ENCODE results near the gene MYEF2. TPM values are rescaled to one million over a fixed set of nuclear protein-coding genes. Genes with fewer than 3 reads are reported as not detected.

Gene MYEF2
- total and polyA plus RNA-seq, 2 of the 13 experiments (the other 11 are each of a cell fraction or from before 2014, with no cell fraction given): 10.3 to 10.5 TPM

DNA sequence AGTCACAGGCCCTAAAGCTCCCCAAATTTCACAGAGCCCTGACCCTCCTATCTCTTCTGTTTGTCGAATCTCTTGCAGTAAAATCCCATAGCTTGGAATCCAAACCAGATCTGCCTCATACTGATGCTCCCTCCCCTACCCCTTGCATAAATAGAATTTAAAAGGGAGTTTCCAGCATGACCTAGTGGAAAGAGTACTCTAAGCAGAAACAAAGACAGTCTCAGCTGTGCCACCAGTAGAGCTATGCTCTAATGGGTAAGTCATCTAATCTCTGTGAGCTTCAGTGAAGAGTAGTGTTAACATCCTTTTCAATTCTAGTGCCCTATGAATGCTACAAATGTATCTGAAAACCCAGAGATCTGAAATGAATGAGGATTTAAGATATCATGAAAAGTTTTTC, 24.0 kb upstream of the MYEF2 start:
- FAIRE-seq: no peak
- Histone ChIP-seq H2AFZ (ENCODE audit: low read length) (no peak overlapping the region), H3K9me3 (ENCODE audit: low read length) (no peaks in the 10 kb centered on the region), H3K27ac (ENCODE audit: extremely low read length, insufficient read depth, low read length) (no peak overlapping the region), H3K36me3 (replicated peaks in 1 of 2; ENCODE audit: control insufficient read depth in 1 of 2, insufficient read depth in 2 of 2, low read length in 2 of 2) (no peaks in the 10 kb centered on the region), H3K9ac (ENCODE audit: insufficient read depth, low read depth, low read length) (no peak overlapping the region), H3K4me2 (ENCODE audit: low read depth, low read length) (no peak overlapping the region), H4K20me1 (ENCODE audit: insufficient read depth, low read length) (no peaks in the 10 kb centered on the region), H3K79me2 (ENCODE audit: insufficient read depth, low read length) (no peaks in the 10 kb centered on the region), H3K4me1 (ENCODE audit: insufficient read depth, low read length) (no peaks in the 10 kb centered on the region), H3K4me3 (replicated peaks in 1 of 3; ENCODE audit: insufficient read depth in 1 of 3, low read depth in 2 of 3, low read length in 3 of 3) (no peak overlapping the region), H3K27me3 (ENCODE audit: control insufficient read depth in 1 of 2, insufficient read depth in 2 of 2, low read length in 2 of 2) (no peaks in the 10 kb centered on the region)
- no peak for DNase-seq (ENCODE audit: low spot score)
- in situ Hi-C loops (cut with HindIII; ENCODE audit: extremely low pct_ligation_motif_present, low pct_unique_long_range_greater_than_20kb) (no loop called here), intact Hi-C loops (cut with micrococcal nuclease; ENCODE audit: unreplicated experiment) (no loop called here)
- no TSS peak for BruUV-seq (replicated peaks)
- TF ChIP-seq PATZ1 (CRISPR knock-in tag; IDR thresholded peaks at IDR 0.05) (no peak), RAD21 (CRISPR knock-in tag; IDR thresholded peaks at IDR 0.05) (no peak), ZSCAN21 (CRISPR knock-in tag; IDR thresholded peaks at IDR 0.05; ENCODE audit: borderline replicate concordance) (no peak), NFKB2 (CRISPR knock-in tag; IDR thresholded peaks at IDR 0.05; ENCODE audit: borderline replicate concordance) (no peak)
- TF ChIP-seq, protein P1, sequence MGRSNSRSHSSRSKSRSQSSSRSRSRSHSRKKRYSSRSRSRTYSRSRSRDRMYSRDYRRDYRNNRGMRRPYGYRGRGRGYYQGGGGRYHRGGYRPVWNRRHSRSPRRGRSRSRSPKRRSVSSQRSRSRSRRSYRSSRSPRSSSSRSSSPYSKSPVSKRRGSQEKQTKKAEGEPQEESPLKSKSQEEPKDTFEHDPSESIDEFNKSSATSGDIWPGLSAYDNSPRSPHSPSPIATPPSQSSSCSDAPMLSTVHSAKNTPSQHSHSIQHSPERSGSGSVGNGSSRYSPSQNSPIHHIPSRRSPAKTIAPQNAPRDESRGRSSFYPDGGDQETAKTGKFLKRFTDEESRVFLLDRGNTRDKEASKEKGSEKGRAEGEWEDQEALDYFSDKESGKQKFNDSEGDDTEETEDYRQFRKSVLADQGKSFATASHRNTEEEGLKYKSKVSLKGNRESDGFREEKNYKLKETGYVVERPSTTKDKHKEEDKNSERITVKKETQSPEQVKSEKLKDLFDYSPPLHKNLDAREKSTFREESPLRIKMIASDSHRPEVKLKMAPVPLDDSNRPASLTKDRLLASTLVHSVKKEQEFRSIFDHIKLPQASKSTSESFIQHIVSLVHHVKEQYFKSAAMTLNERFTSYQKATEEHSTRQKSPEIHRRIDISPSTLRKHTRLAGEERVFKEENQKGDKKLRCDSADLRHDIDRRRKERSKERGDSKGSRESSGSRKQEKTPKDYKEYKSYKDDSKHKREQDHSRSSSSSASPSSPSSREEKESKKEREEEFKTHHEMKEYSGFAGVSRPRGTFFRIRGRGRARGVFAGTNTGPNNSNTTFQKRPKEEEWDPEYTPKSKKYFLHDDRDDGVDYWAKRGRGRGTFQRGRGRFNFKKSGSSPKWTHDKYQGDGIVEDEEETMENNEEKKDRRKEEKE (IDR thresholded peaks at IDR 0.05): no peak
- no peak for ATAC-seq
- 0% methylated on average over 1 of the region's 1 CpG for WGBS (ENCODE audit: low lambda C conversion rate)
- ChIA-PET POLR2A (no interaction called here), CTCF (ENCODE audit: low intra/inter-chr PET ratio, low total read pairs) (no interaction called here)
